GM04504 (cell line): ENCODE results near the gene NTF3.
A peak's percentile ranks its signal among the peaks of the same experiment; 100 is the strongest.

Experiments
- DNase-seq: peaks from one replicate; pipeline ENCODE4 v3.0.0-alpha.2; 2012; ENCODE audit warnings: low read depth

The NTF3 gene

DNA sequence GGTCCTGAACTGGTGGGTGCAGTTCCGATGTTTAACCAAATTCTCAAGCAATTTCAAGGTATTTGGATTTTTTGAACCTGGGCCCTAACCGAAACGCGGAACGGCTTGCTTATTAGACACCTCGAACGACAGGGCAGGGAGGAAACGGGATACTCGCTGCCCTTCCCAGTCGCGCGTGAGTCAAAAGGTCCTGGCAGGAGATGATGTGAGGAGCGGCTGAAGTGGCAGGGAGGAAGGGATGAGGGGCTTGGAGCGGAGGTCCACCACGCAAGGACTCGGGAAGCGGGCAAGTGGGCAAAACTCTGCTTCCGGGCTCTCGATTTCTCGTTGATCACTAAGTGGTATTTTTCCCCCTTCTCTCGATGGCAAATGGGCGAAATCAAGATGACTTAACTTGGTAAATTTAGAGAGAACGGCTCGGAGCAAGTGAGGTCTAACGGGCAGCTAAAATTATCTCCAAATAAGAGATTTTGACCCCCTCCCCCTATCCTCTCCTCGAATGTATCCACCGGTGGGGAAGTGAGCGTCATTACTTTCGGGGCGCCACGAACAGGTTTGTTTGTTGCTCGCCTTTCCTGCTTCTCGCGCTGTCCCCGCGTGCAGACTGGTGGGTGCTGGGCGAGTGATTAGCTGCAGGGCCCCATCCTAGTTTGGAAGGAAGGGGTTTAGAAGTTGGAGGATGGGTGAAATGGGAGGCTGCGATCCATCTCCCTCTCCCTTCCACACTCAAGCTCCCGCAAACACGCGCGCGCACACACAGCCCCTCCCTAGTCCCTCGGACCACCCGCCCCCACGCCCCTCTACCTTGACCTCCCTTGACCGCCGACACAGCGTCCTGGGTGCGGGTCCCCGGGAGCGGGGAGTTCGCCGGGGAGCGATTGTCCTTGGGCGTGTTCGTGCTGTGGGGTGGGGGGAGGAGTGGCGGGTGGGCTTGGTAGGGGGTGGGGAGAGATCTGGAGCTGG is 986 bp upstream of the NTF3 start:
- no peak for DNase-seq

DNA sequence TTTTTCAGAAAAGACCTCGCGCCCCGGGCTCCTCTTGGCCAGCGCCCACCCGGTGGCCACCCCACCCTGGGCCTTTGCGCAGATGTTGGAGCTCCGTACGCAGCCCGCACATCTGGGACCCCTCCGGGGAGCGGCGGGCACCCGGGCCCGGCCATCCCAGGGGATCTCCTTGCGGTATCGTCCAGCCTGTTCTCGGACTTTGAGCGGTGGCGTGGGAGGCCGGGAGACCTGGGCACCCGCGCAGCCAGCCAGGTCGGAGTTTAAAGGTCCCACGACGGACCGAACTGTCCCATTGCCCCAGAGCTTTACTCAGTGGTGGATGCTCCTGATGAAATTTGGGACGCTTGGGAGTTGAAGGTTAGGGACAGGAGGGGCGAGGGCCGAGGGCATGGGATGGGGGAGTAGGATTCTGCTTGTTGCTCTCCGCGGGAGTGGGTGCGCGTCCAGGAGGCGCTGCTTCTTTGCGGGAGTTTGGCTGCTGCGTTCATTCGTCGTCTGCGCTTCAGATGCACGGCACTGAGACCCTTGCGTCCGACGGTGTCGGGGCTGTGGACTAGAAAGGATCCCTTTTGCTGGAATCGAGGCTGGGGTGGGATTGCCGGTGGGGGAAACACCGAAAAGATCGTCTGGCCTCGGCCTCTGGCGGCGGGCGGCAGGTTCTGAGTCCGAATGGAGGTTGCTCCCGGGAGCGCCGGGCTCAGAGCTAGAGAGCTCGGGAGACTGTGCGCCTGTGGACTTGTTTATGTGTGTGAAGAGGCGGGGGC is 1.4 kb downstream of the NTF3 start:
- DNase-seq = no peak

DNA sequence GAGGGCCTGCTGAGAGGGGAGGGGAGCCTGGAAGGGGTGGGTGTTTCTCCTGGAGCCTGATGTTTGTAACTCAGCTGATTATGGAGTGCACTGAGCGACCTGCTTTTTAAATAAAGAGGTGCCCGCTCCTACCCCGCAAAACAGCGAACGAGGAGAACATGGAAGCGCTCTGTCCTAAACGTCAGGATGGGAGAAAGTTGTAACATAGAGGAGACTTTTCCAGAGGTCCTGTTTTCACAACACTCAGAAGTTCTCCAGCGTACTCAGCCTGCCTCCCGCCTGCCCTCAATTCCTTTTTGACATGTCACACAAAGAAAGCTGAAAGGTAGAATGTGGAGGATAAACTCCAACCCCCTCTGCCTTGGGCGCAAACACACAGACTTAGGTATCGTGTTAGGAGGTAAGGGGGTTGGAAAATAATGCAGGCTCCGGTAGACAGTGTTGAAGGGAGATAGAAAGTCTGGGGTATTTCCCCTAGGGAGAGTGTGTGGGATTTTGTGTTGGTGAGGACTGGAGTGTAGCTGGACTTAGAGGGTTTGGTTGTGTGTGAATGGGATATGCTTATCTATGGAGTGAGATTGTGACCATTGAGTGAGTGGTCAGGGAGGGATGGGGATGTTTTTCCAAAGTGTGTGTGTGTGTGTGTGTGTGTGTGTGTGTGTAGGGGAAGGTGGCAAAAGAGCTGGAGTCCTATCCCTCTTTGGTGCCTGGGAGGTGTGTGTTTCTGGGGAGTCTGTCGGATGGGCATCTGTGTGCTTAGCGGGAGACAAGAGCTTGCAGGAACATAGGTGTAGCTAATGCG is 2.1 kb downstream of the NTF3 start:
- DNase-seq = no peak

DNA sequence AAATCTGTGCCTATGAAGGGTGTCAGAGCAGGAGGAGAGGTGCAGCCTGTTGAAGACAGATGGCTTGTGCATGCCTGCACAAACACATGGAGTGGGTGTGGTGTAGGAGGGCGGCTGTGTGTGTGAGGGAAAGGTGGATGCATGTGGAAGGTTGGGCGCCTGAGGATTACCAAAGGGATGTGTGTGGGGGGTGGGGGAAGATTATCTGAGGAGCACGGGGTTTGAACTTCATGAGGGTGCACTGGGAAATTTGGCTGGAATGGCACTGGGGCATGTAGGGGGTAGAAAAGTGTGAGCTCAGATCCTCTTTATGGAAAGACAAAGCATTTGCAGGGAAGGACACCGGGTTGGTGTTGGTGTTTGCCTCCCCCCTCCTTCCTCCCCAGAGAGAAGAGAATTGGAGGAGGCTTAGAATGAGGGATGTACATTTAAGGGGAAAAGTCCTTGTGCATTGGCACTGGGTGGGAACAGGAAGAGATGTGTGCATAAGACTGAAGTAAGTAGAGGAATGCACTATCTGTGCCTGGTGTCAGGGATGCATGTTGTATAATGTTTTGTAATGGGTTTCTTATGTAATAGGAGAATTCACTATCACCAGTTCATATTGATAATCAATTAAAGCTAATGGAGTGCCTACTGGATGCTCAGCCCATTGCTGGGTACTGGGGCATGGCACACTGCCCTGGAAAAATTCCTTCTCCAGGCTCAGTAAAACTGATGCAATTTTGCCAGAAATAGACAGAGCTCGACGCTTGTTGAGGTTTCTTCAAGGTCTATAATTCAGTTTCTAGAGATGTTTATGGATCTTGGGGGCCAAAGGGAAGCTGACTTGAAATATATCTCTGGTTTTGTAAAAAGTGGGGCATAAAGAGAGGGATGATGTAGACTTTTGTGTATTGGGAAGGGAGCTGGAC is 3.0 kb downstream of the NTF3 start:
- no peak for DNase-seq

DNA sequence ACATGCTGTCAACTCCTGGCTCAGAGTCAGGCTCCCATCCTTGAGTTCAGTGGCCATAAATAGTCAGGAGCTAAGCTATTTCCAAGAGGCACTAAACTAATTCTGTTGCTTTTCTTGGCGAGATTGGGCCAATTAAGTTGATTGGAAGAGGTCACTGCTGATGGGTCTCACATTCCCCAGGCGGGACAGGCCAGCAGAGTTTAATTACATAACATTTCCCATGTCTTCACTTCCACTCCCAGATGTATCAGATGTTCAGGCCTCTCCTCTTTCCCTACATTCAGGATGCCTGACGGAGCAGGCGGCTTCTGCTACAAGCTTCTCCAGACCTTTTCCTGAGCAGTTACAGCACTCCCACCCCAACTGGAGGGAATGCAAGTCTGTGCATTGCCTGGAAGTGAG is 5.3 kb downstream of the NTF3 start:
- no peak for DNase-seq

DNA sequence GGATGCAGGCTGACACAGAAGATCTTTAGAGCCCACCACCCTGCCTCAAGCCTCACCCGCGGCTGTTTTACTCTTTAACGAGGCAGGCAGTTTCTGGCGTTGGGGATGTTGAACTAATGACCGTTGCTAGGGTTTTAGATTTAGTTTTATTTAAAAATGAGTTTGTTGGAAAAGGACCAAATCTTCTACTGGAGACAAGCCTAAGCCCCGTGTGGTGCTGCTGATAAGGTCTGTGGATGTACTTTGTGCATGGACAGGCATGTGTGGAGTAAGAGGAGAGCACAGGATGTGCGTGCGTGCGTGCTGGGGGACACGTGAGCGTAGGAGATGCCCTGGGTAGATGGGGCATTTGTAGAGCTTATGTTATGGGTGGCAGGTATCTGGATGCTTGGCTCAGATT is 5.7 kb downstream of the NTF3 start:
- DNase-seq = no peak

DNA sequence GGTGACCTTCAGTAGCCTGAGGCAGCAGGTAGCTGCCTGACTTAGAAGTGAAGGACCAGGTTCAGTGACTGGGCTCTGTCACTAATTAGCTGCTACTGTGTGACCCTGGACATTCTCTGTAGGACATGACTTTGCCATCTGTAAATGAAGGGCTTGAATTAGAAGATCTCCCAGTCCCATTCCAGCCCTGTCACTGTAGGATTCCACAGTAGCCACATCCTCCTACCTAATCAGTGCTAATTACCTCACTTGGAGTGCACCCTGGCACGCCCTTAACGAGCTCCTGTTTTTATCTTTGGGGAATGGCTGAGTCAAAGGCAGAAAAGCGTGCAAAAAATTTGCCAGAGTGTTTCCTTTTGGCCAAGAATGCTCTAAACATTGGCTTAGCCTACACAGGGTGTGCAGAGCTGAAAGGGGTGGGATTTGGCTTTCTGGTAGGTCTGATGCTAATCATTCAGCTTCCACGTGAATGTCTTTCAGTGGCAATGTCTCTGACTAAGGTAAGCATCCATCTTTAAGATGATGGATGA is 6.8 kb downstream of the NTF3 start:
- no peak for DNase-seq

DNA sequence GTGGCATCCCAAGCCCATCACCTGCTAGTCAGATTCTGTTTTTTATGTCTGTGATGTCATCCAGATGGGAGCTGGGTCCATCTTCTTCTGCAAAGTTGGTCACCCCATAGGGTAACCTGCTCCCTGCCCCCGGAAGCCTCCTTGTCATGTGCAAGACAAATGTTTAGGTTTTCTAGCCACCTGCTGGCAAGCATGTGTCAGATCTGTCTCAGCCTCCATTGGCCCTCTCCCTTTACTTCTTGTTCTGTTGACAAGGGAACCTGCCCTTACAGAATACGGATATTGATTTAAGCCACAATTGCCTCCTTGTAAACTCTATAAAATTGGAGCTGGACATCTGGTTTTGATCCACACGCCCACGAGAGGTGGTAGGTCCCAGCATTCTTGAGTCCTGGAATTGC is 7.5 kb downstream of the NTF3 start:
- DNase-seq = no peak

DNA sequence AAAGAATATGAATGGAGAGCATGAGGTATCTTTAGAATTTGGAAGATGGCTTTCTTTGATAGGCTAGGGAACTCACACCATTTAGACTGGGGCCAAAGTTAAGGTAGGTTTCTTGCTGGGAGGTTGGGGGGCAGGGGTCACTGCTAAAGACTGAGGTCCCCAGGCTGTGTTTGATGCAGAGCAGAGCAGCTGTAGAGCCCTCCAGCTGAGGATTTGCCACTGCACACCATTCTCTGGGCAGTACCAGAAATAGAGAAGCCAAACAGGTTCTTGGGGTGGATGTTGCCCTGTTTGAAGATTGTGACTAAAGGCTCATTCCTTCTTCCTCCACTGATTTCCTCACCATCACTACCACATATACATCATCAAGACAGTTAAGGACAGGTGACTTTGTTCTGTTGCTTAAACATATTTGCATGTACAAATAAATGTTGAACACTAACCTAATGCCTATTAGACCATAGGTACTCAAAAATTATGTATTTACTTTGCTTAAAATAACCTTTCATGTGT is 7.9 kb downstream of the NTF3 start:
- no peak for DNase-seq

DNA sequence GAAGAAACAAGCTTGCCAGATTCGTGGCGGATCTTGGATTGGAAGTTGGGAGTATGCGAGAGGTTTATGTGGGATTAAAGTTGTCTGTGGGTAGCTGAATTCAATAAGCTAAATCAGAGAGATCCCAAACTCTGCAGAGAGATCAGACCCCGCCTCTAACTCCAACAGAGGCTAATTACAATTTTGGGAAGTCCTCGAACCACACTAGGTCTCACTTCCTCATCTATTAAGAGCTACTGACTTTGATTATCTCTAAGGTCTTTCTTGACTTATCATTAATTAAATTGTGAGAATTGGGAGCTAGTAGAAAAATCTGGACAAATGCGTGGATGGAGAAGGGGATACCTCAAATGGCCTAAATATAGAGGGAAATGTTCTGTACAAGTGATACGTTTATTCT is 9.1 kb downstream of the NTF3 start:
- DNase-seq = no peak

DNA sequence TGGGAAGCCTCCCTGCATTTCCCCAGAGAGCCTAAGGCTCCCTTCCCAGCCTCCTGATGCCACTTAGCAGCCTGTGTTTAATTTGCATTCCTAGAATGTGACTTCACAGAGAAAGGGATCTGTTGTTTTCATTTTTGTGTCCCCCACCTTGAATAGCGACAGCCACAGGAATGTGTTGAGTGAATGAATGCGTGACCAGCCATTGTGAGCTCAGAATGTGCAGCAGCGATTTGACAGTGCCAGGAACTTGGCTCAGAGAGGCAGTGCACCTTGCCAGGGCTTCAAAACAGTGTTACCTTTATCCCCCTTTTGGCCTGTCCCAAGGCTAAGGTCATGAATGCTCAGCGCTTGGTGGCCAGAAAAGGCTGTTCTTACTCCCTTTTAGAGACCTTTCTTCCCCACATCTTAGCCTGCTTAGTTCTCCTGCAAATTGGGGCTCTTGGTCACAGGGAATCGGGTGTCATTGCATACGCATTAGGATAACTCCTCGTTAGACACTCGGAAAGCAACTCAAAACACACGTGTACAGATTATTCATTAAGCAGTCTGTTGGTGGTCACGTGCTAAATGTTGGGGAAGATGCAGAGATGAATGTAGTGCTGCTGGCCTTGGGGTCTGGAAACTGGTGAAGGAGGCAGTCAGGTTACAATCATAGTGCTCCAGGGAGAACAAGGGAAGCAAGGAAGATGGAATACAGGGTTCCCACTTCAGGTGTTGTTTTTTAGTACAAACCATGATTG is 9.8 kb downstream of the NTF3 start:
- DNase-seq = peak; percentile 47

DNA sequence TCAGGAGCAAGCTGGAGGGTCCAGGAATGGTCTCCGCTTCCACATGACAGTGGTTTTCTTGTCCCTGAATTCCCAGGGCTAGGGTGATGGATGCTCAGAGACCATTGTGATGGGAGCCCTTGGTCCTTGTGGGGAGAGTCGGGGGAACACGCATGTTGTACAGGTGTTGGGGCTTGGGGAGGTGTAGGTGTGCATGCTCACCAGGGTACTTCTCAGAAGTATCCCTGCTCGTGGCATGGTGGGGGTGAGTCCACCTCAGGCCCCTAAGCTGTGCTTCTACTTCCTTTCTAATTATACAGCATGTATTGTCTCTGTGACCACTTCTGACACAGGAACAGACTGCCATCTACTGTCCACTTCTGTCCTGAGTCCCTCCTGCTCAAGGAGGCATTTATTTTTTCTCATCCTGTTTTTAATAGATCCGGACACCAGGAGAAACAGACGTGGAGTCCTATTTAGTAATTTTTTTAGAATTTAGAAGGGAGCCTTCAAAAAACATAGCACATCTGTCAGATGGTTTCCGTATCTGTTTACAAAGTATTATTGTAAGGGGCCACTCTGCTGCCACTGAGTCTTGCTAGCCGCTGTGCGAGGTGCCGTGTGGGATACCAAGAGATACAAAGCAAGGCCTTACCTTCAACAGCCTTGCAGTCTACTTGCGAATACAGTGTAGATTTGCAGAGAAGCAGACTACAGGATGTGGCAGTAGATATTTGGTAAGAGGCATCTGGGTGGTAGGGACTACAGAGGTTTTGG is 10.5 kb downstream of the NTF3 start:
- peak; percentile 46 for DNase-seq

DNA sequence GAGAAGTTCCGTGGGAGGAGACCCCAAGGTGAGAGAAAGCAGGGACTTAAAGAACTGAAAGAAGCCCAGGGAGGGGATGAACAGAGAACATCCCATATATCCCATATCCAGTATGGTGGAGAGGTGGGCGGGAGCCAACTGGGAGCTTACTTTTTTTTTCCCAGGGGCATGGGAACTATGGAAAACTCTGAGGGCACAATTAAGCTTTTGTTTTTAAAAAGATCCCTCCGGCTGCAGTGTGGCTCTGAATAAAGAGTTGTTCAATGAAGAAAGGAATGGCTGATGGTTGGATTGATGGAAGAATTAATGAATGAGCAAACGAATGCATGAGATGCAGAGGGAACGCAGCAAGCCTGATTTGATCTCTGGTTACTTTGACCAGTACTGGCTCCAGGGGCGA is 12.6 kb downstream of the NTF3 start:
- DNase-seq = no peak

DNA sequence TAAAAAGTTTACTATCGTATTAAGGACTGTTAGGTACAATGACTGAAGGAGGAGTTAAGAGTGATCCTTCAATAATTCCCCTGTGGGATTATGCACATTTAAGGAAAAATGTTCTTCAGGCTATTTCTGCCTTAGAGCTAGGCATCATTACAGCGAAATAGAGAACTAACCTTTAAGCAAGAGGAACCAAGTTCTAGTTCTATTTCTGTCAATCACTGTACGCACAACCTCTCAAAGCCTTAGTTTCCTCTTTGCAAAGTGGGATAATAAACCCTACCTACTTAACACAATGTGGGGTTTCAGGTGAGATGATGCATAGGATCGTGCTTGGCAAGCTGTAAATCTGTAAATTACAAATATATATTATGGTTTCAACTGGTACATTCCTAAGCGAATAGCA is 15.4 kb downstream of the NTF3 start:
- no peak for DNase-seq

DNA sequence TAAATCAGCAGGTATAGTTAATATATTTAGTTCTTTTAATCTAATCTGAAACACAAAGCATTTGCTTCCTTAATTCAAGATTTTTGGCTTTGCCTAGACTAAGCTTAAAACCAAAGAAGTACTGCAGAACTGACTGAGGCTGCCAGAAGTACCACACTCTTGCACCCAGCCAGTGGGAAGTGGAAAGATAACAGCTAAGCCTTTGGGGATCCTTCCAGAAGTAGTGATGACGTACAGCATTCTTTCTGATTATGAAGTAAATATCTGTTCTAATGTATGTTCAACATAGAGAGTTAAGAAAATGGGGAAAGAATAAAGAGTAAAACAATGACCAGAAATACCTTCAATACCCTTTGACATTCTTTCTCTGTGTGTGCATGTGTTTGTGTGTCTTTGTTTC is 19.3 kb downstream of the NTF3 start:
- DNase-seq = no peak

DNA sequence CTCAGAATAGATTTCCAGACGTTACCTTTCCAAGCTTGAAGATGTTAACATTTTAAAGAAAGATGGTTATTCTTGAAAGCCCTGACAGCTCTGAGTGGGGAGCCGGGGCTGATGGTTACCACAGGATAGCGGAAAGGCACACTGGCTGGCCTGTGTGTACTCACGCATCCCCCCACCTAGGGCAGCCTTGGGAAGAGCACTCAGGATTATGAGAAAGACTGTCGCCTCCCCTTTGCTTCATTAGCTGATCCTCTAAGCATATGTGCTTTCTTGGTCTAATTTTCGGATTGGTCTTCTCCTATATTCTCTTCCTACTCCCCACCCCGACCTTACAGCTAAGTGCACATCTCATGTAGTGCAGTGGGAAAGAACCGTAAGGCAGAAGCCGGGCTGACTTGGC is 20.7 kb downstream of the NTF3 start:
- DNase-seq = no peak

DNA sequence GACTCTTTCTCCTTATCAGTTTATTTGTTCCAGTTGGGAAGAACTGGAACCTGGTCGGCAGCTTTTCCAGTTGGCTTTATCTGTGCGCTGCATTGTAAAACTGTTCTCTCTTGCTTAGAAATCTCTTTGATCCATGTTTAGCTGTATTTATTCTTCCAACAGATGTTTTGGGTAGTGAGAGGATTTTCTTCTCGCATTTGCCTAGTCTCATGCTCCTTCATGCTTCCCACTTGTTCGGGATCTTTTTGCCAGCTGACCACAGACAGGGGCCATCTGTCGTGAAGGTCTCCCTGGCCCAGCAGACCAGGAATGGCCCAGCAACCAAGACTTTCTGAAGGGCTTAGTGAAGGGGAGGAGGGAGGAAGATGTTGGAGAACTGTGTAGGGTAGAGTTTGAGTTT is 21.6 kb downstream of the NTF3 start:
- DNase-seq = no peak

DNA sequence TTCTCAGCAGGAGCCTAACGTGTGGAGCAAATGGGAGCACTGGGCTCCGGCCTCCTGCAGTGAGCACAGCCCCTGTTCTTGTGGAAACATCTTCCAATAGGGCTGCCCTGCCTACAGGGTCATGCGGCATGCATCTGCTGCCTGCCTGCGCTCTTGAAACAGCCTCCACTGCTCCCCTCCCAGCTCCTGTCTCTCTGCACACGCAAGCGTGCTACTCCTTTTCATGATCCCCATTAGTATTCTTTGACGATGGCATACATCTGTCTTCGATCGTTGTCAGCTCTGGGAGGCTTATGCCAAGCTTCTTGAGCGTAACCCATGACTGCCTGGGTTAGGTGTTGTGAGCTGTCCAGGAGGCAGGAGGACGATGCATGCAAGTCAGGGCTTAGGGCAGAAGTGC is 23.1 kb downstream of the NTF3 start:
- DNase-seq = no peak

DNA sequence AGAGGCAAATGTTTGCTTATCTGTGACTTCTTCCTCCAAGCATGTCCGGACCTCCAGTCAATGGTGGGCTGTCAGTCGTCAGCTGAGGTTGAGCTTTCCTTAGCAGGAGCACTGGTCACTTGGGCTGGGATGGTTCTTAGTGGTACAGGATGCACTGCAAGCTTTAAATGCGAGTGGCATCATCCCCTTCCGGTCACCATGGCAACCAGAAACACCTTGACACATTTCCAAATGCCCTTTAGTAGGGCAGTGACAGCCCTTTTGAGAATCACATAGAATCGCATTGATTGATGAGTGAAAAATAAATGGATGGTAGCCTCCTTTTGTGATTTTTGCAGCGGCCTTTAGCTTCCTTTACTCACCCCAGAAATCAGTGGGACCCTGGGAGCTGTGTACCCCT is 24.1 kb downstream of the NTF3 start:
- DNase-seq = no peak

DNA sequence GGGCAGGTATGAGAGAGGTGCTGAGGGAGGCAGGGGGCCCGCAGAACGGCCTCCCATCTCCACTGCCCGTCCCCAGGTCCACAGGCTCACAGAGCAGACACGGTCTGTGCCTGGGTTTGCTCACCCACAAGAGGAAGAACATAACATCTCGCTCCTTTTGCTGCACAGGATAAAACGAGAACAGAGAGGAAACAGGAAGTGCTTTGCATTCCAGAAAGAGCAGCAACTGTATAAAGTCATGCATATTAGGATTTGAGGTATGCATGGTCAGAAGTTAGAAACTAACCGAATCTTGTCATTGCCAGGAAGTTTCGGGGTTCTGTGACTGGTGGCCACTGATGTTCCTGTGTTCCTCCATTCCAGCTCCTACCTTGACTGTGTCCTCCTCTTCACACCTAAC is 25.0 kb downstream of the NTF3 start:
- no peak for DNase-seq
